IMR-90 (cell line): Measurements from ENCODE around the gene PLEKHO2. TPM values are rescaled to one million over a fixed set of nuclear protein-coding genes. Genes with fewer than 3 reads are reported as not detected.

ENCODE experiments used
- ATAC-seq: fragments of 200-7000 bp; cut with Tn5 transposase; 2 replicates; pipeline ENCODE4 v1.9.1; 2020; ENCODE audit warnings: low read depth, mild to moderate bottlenecking, moderate library complexity
- BruUV-seq: library from RNA; stranded (reverse); fragments of 400-500 nt; replicated peaks from 2 replicates; lab custom pipeline; 2021; lab: Mats Ljungman, UMichigan
- CTCF ChIA-PET: fragments of 300-600 bp; formaldehyde crosslinking; extraction: SDS; loops from one replicate; lab custom pipeline; 2021; ENCODE audit warnings: antibody characterized with exemption; lab: Yijun Ruan, JAX
- POLR2A ChIA-PET: fragments of 300-600 bp; sonication (Branson Sonifier 250); formaldehyde crosslinking; loops from one replicate; lab custom pipeline; 2022; ENCODE audit warnings: antibody characterized with exemption; ENCODE audit not compliant: unreplicated experiment; lab: Charles Lee
- DNase-seq: peaks from one replicate; pipeline ENCODE4 v3.0.0; 2013
- H2AFZ ChIP-seq: replicated peaks from 2 replicates; pipeline ENCODE3; 2013; ENCODE audit warnings: low read length, mild to moderate bottlenecking; ENCODE audit not compliant: poor library complexity
- H2AK5ac ChIP-seq: 2 replicates; pipeline ENCODE4 v1.6.1; 2013; ENCODE audit warnings: low read depth, low read length, inconsistent platforms
- H2AK9ac ChIP-seq: replicated peaks from 2 replicates; pipeline ENCODE3; 2013; ENCODE audit warnings: mild to moderate bottlenecking, low read depth, low read length, moderate library complexity; ENCODE audit not compliant: poor library complexity
- H2BK120ac ChIP-seq: 2 replicates; pipeline ENCODE4 v1.6.1; 2013; ENCODE audit warnings: low read depth, low read length, inconsistent platforms
- H2BK15ac ChIP-seq: 3 replicates; pipeline ENCODE4 v1.6.1; 2013; ENCODE audit warnings: low read depth, low read length, inconsistent platforms
- H2BK20ac ChIP-seq: 2 replicates; pipeline ENCODE4 v1.6.1; 2013; ENCODE audit warnings: low read depth, mild to moderate bottlenecking, inconsistent platforms, low read length, moderate library complexity
- H2BK5ac ChIP-seq: 2 replicates; pipeline ENCODE4 v1.6.1; 2013; ENCODE audit warnings: mild to moderate bottlenecking, low read depth, low read length, inconsistent platforms; ENCODE audit not compliant: poor library complexity, severe bottlenecking
- H3K14ac ChIP-seq: replicated peaks from 2 replicates; pipeline ENCODE4 v1.6.1; 2013; ENCODE audit warnings: low read depth, low read length, inconsistent platforms
- H3K18ac ChIP-seq: 2 replicates; pipeline ENCODE4 v1.6.1; 2013; ENCODE audit warnings: low read depth, low read length, control low read depth
- H3K23ac ChIP-seq: 2 replicates; pipeline ENCODE4 v1.6.1; 2013; ENCODE audit warnings: low read depth, low read length, inconsistent platforms
- H3K27ac ChIP-seq: 2 replicates; pipeline ENCODE4 v1.5.1; 2013; ENCODE audit warnings: mild to moderate bottlenecking, control low read depth, low read length; ENCODE audit not compliant: insufficient read depth
- H3K27me3 ChIP-seq: 2 replicates; pipeline ENCODE4 v1.6.1; 2013; ENCODE audit warnings: low read length; ENCODE audit not compliant: control insufficient read depth, insufficient read depth
- H3K36me3 ChIP-seq: 2 replicates; pipeline ENCODE4 v1.6.1; 2013; ENCODE audit warnings: low read length, mixed read lengths; ENCODE audit not compliant: control insufficient read depth, insufficient read depth
- H3K4ac ChIP-seq: 2 replicates; pipeline ENCODE4 v1.6.1; 2013; ENCODE audit warnings: low read depth, low read length, inconsistent platforms
- H3K4me1 ChIP-seq: 2 replicates; pipeline ENCODE4 v1.6.1; 2013; ENCODE audit warnings: low read length, mixed read lengths; ENCODE audit not compliant: control insufficient read depth, insufficient read depth
- H3K4me2 ChIP-seq: 2 replicates; pipeline ENCODE4 v1.6.1; 2013; ENCODE audit warnings: low read depth, mild to moderate bottlenecking, control low read depth, low read length, moderate library complexity
- H3K4me3 ChIP-seq: 2 replicates; pipeline ENCODE4 v1.5.1; 2013; ENCODE audit warnings: low read depth, mild to moderate bottlenecking, control low read depth, low read length, moderate library complexity; ENCODE audit not compliant: insufficient read depth
- H3K56ac ChIP-seq: 2 replicates; pipeline ENCODE4 v1.6.1; 2013; ENCODE audit warnings: low read length, inconsistent platforms; ENCODE audit not compliant: insufficient read depth; ENCODE audit errors: extremely low read depth
- H3K79me1 ChIP-seq, 2 experiments: 2 replicates each; pipeline ENCODE4 v1.6.1; 2013; ENCODE audit warnings: low read length in 2 of 2, inconsistent platforms in 1 of 2, low read depth in 1 of 2
- H3K9ac ChIP-seq: 2 replicates; pipeline ENCODE4 v1.6.1; 2013; ENCODE audit warnings: low read depth, low read length, control low read depth
- H3K9me1 ChIP-seq: 2 replicates; pipeline ENCODE4 v1.6.1; 2013; ENCODE audit warnings: low read length, inconsistent platforms; ENCODE audit not compliant: insufficient read depth
- H3K9me3 ChIP-seq: 2 replicates; pipeline ENCODE4 v1.6.1; 2013; ENCODE audit warnings: low read length; ENCODE audit not compliant: control insufficient read depth, insufficient read depth
- H4K20me1 ChIP-seq: 2 replicates; pipeline ENCODE4 v1.6.1; 2013; ENCODE audit warnings: low read length, inconsistent platforms; ENCODE audit not compliant: insufficient read depth
- H4K5ac ChIP-seq: 2 replicates; pipeline ENCODE4 v1.6.1; 2013; ENCODE audit warnings: mild to moderate bottlenecking, low read depth, low read length, control low read depth
- H4K8ac ChIP-seq, 2 experiments: 2 replicates each; pipeline ENCODE4 v1.6.1; 2013; ENCODE audit warnings: low read depth in 2 of 2, low read length in 2 of 2, control low read depth in 1 of 2, inconsistent platforms in 1 of 2
- H4K91ac ChIP-seq: 2 replicates; pipeline ENCODE4 v1.6.1; 2013; ENCODE audit warnings: low read depth, low read length, inconsistent platforms; ENCODE audit not compliant: insufficient read depth
- BHLHE40 ChIP-seq: fragments of 150-350 bp; IDR thresholded peaks from 2 replicates; pipeline ENCODE4 v1.6.1; 2016; ENCODE audit warnings: mild to moderate bottlenecking, low read depth, low read length
- MXI1 ChIP-seq: IDR thresholded peaks from 2 replicates; pipeline ENCODE4 v1.6.1; 2012; ENCODE audit warnings: low read depth, mild to moderate bottlenecking, low read length, moderate library complexity, borderline replicate concordance
- SMC3 ChIP-seq: fragments of 150-350 bp; IDR thresholded peaks from 2 replicates; pipeline ENCODE4 v1.6.1; 2016; ENCODE audit warnings: low read depth, mild to moderate bottlenecking, antibody characterized with exemption, low read length, moderate library complexity
- WGBS, 2 experiments: methylation state at CpG; one replicate each; pipeline versions ENCODE4 v1.1.5 to v1.1.7; 2013; ENCODE audit warnings: missing lambda C conversion rate in 2 of 2; ENCODE audit not compliant: insufficient read length in 1 of 2; ENCODE audit errors: extremely low coverage in 2 of 2; 5-methylcytosine and 5-hydroxymethylcytosine counted together
- dilution Hi-C: fragments of 300-500 bp; cut with HindIII; formaldehyde crosslinking; loops from one replicate; pipeline ENCODE4 v1.14.3; 2018; ENCODE audit warnings: low sequenced_read_pairs; ENCODE audit not compliant: unreplicated experiment
- in situ Hi-C: fragments of 300-500 bp; cut with MboI; formaldehyde crosslinking; loops from 3 replicates; pipeline ENCODE4 v1.14.3; 2019; ENCODE audit warnings: low sequenced_read_pairs, inconsistent platforms, mixed read lengths
- intact Hi-C: fragments of 100-400 bp; cut with micrococcal nuclease; formaldehyde crosslinking; loops from 2 replicates; pipeline ENCODE4 v1.10.0; 2022
- polyA plus RNA-seq, 3 experiments: library from polyadenylated mRNA; depleted of rRNA; stranded (reverse); fragments of >200 nt; gene quantifications; 2 replicates each; pipeline ENCODE4 v1.2.3, GENCODE V29; 2012; ENCODE audit warnings: low replicate concordance in 1 of 3
- total RNA-seq: library from RNA; depleted of rRNA; stranded (reverse); fragments of >200 nt; gene quantifications from 2 replicates; pipeline ENCODE4 v1.2.3, GENCODE V29; 2012

The PLEKHO2 gene
- total and polyA plus RNA-seq, 2 of the 4 experiments (the other 2 are of a cell fraction) = 19.0 to 22.5 TPM

- no peak for ATAC-seq
- Histone ChIP-seq H3K9me3 (no peaks in the 10 kb centered on the region), H3K4me1 (peaks cover 56% of the 10 kb centered on the region), H3K56ac (no peak overlapping the region), H4K91ac (peak overlapping the region; percentile 44), H3K23ac (peak overlapping the region; percentile 36; the same call in 1 of the 2 replicates), H2AK9ac (peak overlapping the region; percentile 5), H2BK20ac (peak overlapping the region; percentile 32; the same call in 1 of the 2 replicates), H3K27me3 (no peaks in the 10 kb centered on the region), H3K18ac (peak overlapping the region; percentile 77), H2BK120ac (peak overlapping the region; percentile 65), H2BK5ac (peak overlapping the region; percentile 61), H3K4ac (peak overlapping the region; percentile 29), H3K14ac (peak overlapping the region; percentile 10; the same call in 1 of the 2 replicates), H2AFZ (no peak overlapping the region), H3K9me1 (peaks cover 46% of the 10 kb centered on the region), H4K20me1 (peaks cover 13% of the 10 kb centered on the region), H4K8ac (0 out of 4 replicates have a peak overlapping the region, but pooled peaks of 1 of the 2 experiments have one; percentile 1), H2BK15ac (peak overlapping the region; percentile 0; the same call in 2 of the 3 replicates), H3K27ac (peak overlapping the region; percentile 90), H4K5ac (peak overlapping the region; percentile 80), H3K36me3 (peaks cover 69% of the 10 kb centered on the region), H3K4me3 (no peak overlapping the region), H2AK5ac (peak overlapping the region; percentile 65), H3K79me1 (peaks cover 37 to 82% of the 10 kb centered on the region in 2 experiments), H3K4me2 (0 out of 2 replicates have a peak overlapping the region, but pooled peaks have one; percentile 14), H3K9ac (no peak overlapping the region)
- no peak for TF ChIP-seq SMC3
- TF ChIP-seq MXI1 = no peak
- TF ChIP-seq BHLHE40 = no peak
- BruUV-seq = no TSS peak
- POLR2A ChIA-PET = no interaction called here
- peak; percentile 38 for DNase-seq
- in situ Hi-C loops (no loop called here), dilution Hi-C loops (no loop called here), intact Hi-C loops (no loop called here)
- CTCF ChIA-PET = interaction anchor here (1.4 kb wide), 1 partner anchor 13 kb away, joined by 3 read pairs; no protein-coding TSS in a partner anchor
- WGBS, 2 experiments = 71% methylated on average over 1 of the region's 1 CpG; no CpG with 5 or more reads in 1 of the 2 experiments
These were observed 22.4 kb downstream of the PLEKHO2 start for GRCh38 chr15:64864068-64864467.
